Measurements from ENCODE around the gene STAT1.
"Not testable (repeated sequence)": the region's sequence is repeated elsewhere in the genome, so short reads cannot be mapped to it uniquely, and the experiment has no call there.

The STAT1 gene

DNA sequence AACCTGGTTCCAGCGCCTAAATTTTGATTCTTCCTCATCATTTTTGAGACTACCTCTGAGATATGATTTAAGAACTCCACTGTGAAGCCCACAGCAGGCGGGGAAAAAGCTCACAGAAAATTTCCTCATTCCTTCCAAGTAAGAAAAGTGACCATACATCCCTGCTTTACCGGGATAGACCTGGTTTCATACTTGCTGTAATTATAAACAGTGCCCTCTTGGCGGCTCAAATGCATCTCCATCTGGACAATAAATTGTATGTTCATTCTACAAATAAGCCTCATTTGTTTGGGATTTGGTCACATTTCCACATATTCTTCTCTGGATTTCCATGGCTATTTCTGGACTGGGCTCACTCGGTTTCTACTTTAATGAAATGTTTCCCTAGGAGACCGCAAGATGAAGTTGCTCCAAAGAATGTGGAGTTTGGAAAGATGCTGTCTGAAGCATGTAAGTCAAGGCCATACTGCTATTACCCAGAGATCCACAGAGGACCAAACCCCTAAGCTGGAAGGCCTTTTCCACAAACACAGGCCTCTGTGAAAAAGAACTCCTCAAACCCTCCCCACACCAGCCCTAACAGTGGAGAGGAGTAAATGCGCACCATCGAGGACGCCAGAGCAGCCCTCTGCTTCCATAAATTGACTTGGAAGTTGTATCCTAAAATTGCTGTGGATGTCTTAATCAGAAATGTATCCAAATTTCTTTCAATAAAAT is 13.9 kb downstream of the STAT1 start:
- no peaks in the 10 kb centered on the region for H3K27me3 ChIP-seq (ENCODE audit: control insufficient read depth in 5 of 5, insufficient read depth in 4 of 5, low read length in 5 of 5)
- peaks cover 0 to 7% (median 0%) of the 10 kb centered on the region in 5 donors for H3K4me1 ChIP-seq (ENCODE audit: control insufficient read depth in 5 of 5, insufficient read depth in 5 of 5, low read length in 5 of 5)
- no peak overlapping the region for H3K4me3 ChIP-seq (ENCODE audit: low read depth in 1 of 5, low read length in 5 of 5)
- H3K36me3 ChIP-seq (ENCODE audit: control insufficient read depth in 5 of 5, insufficient read depth in 5 of 5, low read length in 5 of 5) = peaks cover 62 to 97% (median 91%) of the 10 kb centered on the region in 5 donors
- H3K9ac ChIP-seq (ENCODE audit: low read length in 5 of 5) = no peak overlapping the region
- H3K27ac ChIP-seq (ENCODE audit: low read depth, low read length) = no peak overlapping the region
- H3K9me3 ChIP-seq (ENCODE audit: control insufficient read depth in 5 of 5, low read length in 5 of 5) = no peaks in the 10 kb centered on the region

DNA sequence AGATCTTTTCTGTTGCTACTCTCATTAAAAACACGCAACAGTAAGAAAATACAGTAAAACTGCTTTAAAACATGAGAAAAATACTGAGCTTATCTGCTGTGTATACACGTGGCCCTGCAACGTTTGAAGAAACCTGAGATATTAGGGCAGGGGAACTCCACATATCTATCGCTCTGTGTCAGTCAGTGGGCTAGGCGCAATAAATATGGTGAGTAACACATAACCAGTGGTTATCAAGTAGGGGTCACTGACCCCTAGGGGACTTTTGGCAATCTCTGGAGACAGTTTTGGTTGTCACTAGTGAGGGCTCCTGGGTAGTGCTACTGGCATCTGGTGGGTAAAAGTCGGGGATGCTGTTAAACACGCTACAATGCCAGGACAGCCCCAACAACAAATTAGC is 14.9 kb downstream of the STAT1 start:
- Histone ChIP-seq H3K36me3 (ENCODE audit: control insufficient read depth in 5 of 5, insufficient read depth in 5 of 5, low read length in 5 of 5) (peaks cover 54 to 95% (median 88%) of the 10 kb centered on the region in 5 donors), H3K4me3 (ENCODE audit: low read depth in 1 of 5, low read length in 5 of 5) (no peak overlapping the region), H3K4me1 (ENCODE audit: control insufficient read depth in 5 of 5, insufficient read depth in 5 of 5, low read length in 5 of 5) (peaks cover 0 to 7% (median 0%) of the 10 kb centered on the region in 5 donors), H3K9me3 (ENCODE audit: control insufficient read depth in 5 of 5, low read length in 5 of 5) (no peaks in the 10 kb centered on the region), H3K9ac (ENCODE audit: low read length in 5 of 5) (no peak overlapping the region), H3K27ac (ENCODE audit: low read depth, low read length) (no peak overlapping the region), H3K27me3 (ENCODE audit: control insufficient read depth in 5 of 5, insufficient read depth in 4 of 5, low read length in 5 of 5) (no peaks in the 10 kb centered on the region)

DNA sequence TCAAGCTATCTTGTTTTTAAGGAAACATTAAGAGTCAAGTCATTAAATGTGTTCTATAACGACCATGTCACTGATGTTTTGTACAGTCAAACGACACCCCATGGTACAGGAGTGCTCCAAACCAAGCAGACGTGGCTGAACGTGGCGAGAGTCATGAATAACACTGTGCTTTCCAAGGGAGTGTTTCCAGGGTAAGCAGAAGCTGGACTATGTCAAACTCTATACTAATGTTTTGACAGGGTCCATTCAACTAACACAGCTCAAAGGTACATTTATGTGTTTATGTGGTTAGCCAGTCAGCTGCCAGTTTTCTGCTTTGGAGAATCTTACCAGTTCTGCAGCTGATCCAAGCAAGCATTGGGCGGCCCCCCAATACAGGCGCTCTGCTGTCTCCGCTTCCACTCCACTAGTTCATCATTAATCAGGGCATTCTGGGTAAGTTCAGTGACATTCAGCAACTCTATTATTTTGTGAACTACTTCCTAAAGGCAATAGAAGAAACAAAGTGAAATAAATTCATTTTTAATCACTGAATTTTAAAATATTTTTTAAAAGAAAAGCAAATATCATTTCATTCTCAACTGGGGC is 16.4 kb downstream of the STAT1 start:
- peaks cover 53 to 95% (median 86%) of the 10 kb centered on the region in 5 donors for H3K36me3 ChIP-seq (ENCODE audit: control insufficient read depth in 5 of 5, insufficient read depth in 5 of 5, low read length in 5 of 5)
- no peaks in the 10 kb centered on the region for H3K9me3 ChIP-seq (ENCODE audit: control insufficient read depth in 5 of 5, low read length in 5 of 5)
- H3K27me3 ChIP-seq (ENCODE audit: control insufficient read depth in 5 of 5, insufficient read depth in 4 of 5, low read length in 5 of 5) = no peaks in the 10 kb centered on the region
- no peak overlapping the region for H3K9ac ChIP-seq (ENCODE audit: low read length in 5 of 5)
- peaks cover 0 to 7% (median 0%) of the 10 kb centered on the region in 5 donors for H3K4me1 ChIP-seq (ENCODE audit: control insufficient read depth in 5 of 5, insufficient read depth in 5 of 5, low read length in 5 of 5)
- H3K4me3 ChIP-seq (ENCODE audit: low read depth in 1 of 5, low read length in 5 of 5) = no peak overlapping the region
- no peak overlapping the region for H3K27ac ChIP-seq (ENCODE audit: low read depth, low read length)

DNA sequence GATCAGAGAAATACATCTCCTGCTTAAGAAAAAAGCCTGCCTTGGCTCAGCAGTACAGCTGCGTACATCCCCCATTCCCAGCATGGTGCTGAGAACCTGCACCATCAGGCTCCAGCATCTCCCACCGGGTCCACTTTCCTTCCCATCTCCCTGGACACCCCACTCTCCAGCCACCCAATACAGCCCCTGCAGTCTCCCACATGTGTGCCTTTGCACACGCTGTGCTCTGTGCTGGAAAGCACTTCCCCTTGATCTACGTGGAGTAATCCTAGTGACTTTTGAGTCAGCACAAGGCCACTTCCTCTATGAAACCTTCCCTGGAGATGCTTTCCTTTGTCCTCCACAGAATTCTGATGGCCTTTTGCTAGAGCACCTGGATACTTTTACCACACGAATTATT is 17.0 kb downstream of the STAT1 start:
- H3K4me1 ChIP-seq (ENCODE audit: control insufficient read depth in 5 of 5, insufficient read depth in 5 of 5, low read length in 5 of 5) = peaks cover 0 to 7% (median 0%) of the 10 kb centered on the region in 5 donors
- H3K9me3 ChIP-seq (ENCODE audit: control insufficient read depth in 5 of 5, low read length in 5 of 5) = no peaks in the 10 kb centered on the region
- no peak overlapping the region for H3K4me3 ChIP-seq (ENCODE audit: low read depth in 1 of 5, low read length in 5 of 5)
- no peaks in the 10 kb centered on the region for H3K27me3 ChIP-seq (ENCODE audit: control insufficient read depth in 5 of 5, insufficient read depth in 4 of 5, low read length in 5 of 5)
- H3K36me3 ChIP-seq (ENCODE audit: control insufficient read depth in 5 of 5, insufficient read depth in 5 of 5, low read length in 5 of 5) = peaks cover 48 to 94% (median 87%) of the 10 kb centered on the region in 5 donors
- H3K27ac ChIP-seq (ENCODE audit: low read depth, low read length) = no peak overlapping the region
- H3K9ac ChIP-seq (ENCODE audit: low read length in 5 of 5) = peak overlapping the region in 1 of 5 donors; percentile 11

DNA sequence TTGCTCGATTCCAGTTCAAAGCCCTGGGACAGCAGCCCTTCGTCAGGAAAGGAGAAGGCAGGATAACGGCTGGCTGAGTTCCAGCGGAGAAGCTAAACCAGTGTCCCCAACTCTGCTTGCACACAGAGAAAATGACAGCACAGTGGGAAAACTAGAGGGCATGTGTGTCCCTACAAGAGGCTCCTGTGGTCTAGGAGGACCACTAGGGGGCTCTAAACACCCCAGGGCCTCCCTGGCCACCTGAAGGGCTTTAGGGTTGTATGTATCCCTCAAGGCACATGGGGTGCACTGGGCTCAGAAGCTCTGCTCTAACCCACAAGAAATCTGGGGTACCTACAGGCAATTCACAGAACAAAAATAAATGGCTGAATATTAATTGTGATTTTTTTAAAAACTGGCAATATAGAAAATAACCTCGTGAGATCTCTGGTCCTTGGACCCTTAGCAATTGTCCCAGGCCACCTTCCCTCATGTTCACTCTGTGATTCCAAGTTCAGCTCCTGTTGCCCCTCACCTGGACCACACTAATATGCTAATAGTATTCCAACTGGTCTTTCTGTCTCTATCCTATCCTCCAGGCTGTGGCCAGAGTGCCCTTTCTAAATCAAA is 17.5 kb downstream of the STAT1 start:
- Histone ChIP-seq H3K27ac (ENCODE audit: low read depth, low read length) (no peak overlapping the region), H3K4me1 (ENCODE audit: control insufficient read depth in 5 of 5, insufficient read depth in 5 of 5, low read length in 5 of 5) (peaks cover 0 to 7% (median 0%) of the 10 kb centered on the region in 5 donors)

DNA sequence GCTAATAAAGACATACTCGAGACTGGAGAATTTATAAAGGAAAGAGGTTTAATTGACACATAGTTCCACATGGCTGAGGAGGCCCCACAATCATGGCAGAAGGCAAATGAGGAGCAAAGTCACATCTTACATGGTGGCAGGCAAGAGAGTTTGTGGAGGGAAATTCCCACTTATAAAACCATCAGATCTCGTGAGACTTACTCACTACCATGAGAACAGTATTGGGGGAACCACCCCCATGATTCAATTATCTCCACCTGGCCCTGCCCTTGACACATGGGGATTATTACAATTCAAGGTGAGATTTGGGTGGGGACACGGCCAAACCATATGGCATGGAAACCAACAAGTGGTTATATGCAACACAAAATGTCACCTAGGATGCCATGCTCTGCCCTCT is 18.7 kb downstream of the STAT1 start:
- H3K27ac ChIP-seq (ENCODE audit: low read depth, low read length); H3K4me1 ChIP-seq (ENCODE audit: control insufficient read depth in 5 of 5, insufficient read depth in 5 of 5, low read length in 5 of 5); H3K9me3 ChIP-seq (ENCODE audit: control insufficient read depth in 5 of 5, low read length in 5 of 5); H3K27me3 ChIP-seq (ENCODE audit: control insufficient read depth in 5 of 5, insufficient read depth in 4 of 5, low read length in 5 of 5); H3K9ac ChIP-seq (ENCODE audit: low read length in 5 of 5); H3K4me3 ChIP-seq (ENCODE audit: low read depth in 1 of 5, low read length in 5 of 5): not testable (repeated sequence)
- H3K36me3 ChIP-seq (ENCODE audit: control insufficient read depth in 5 of 5, insufficient read depth in 5 of 5, low read length in 5 of 5) = peaks cover 42 to 94% (median 85%) of the 10 kb centered on the region in 5 donors

More for the DNA sequence above, 17.5 kb downstream of the STAT1 start:
- Histone ChIP-seq H3K4me3 (ENCODE audit: low read depth in 1 of 5, low read length in 5 of 5) (no peak overlapping the region), H3K9me3 (ENCODE audit: control insufficient read depth in 5 of 5, low read length in 5 of 5) (no peaks in the 10 kb centered on the region), H3K27me3 (ENCODE audit: control insufficient read depth in 5 of 5, insufficient read depth in 4 of 5, low read length in 5 of 5) (no peaks in the 10 kb centered on the region), H3K36me3 (ENCODE audit: control insufficient read depth in 5 of 5, insufficient read depth in 5 of 5, low read length in 5 of 5) (peaks cover 45 to 94% (median 84%) of the 10 kb centered on the region in 5 donors), H3K9ac (ENCODE audit: low read length in 5 of 5) (no peak overlapping the region)

DNA sequence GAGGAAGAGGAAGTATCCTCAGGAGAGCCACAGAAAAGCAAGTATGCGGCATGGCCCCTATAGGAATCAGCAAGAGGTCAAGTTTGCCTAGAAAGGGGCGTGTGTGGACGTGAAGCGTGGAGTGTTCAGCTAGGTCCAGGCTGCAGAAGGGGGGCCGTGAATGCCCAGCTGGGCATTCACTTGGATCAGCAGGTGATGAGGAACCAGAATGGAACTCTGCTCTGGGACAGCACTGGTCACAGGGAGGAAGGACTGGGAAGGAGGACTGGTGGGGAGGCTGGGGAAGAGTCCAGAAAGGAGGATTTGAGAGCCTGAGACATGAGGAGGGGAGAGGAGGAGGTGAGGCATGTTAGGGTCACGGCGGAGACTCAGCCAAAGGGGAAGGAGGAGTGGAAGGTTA is 19.8 kb downstream of the STAT1 start:
- Histone ChIP-seq H3K36me3 (ENCODE audit: control insufficient read depth in 5 of 5, insufficient read depth in 5 of 5, low read length in 5 of 5) (peaks cover 38 to 94% (median 86%) of the 10 kb centered on the region in 5 donors), H3K27me3 (ENCODE audit: control insufficient read depth in 5 of 5, insufficient read depth in 4 of 5, low read length in 5 of 5) (no peaks in the 10 kb centered on the region), H3K27ac (ENCODE audit: low read depth, low read length) (no peak overlapping the region), H3K9me3 (ENCODE audit: control insufficient read depth in 5 of 5, low read length in 5 of 5) (no peaks in the 10 kb centered on the region), H3K4me1 (ENCODE audit: control insufficient read depth in 5 of 5, insufficient read depth in 5 of 5, low read length in 5 of 5) (peaks cover 0 to 7% (median 3%) of the 10 kb centered on the region in 5 donors), H3K9ac (ENCODE audit: low read length in 5 of 5) (no peak overlapping the region), H3K4me3 (ENCODE audit: low read depth in 1 of 5, low read length in 5 of 5) (no peak overlapping the region)

DNA sequence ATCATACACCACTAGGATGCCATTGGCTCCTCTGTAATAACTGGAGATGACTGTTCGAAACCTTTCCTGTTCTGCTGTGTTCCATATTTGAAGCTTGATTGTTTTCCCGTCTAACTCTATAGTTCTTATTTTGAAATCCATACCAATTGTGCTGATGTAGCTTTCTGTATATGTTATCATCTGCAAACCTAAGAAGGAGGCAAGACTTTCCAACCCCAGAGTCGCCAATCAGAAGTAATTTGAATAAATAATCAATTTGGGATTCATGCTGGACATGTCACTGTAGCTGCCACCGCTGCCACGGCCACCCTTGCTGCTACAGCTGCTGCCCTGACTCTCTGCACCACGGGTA is 20.7 kb downstream of the STAT1 start:
- Histone ChIP-seq H3K4me1 (ENCODE audit: control insufficient read depth in 5 of 5, insufficient read depth in 5 of 5, low read length in 5 of 5) (peaks cover 0 to 7% (median 3%) of the 10 kb centered on the region in 5 donors), H3K4me3 (ENCODE audit: low read depth in 1 of 5, low read length in 5 of 5) (no peak overlapping the region), H3K9ac (ENCODE audit: low read length in 5 of 5) (no peak overlapping the region), H3K9me3 (ENCODE audit: control insufficient read depth in 5 of 5, low read length in 5 of 5) (no peaks in the 10 kb centered on the region), H3K36me3 (ENCODE audit: control insufficient read depth in 5 of 5, insufficient read depth in 5 of 5, low read length in 5 of 5) (peaks cover 32 to 98% (median 87%) of the 10 kb centered on the region in 5 donors), H3K27me3 (ENCODE audit: control insufficient read depth in 5 of 5, insufficient read depth in 4 of 5, low read length in 5 of 5) (no peaks in the 10 kb centered on the region), H3K27ac (ENCODE audit: low read depth, low read length) (no peak overlapping the region)

DNA sequence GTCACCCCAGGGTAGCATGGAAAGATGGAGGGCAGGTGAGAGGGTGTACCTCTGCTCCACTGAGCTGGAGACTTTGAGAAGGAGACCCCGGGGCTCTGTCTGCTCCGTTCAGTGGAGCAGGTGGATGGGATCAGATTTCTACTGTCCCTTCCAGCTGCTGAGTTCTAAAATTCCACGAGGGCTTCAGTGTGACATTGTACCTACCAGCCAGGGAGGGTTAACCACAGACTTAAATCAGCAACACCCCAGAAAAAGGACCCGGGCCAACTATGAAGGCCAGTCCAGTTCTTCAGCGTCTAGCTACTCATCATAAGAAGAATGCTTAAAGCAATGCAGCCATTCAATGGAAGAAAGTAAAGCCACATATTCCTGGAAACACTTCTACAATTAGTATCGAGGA is 23.8 kb downstream of the STAT1 start:
- H3K9me3 ChIP-seq (ENCODE audit: control insufficient read depth in 5 of 5, low read length in 5 of 5) = no peaks in the 10 kb centered on the region
- H3K4me3 ChIP-seq (ENCODE audit: low read depth in 1 of 5, low read length in 5 of 5) = no peak overlapping the region
- H3K27me3 ChIP-seq (ENCODE audit: control insufficient read depth in 5 of 5, insufficient read depth in 4 of 5, low read length in 5 of 5) = no peaks in the 10 kb centered on the region
- H3K9ac ChIP-seq (ENCODE audit: low read length in 5 of 5) = no peak overlapping the region
- no peak overlapping the region for H3K27ac ChIP-seq (ENCODE audit: low read depth, low read length)
- peaks cover 37 to 98% (median 89%) of the 10 kb centered on the region in 5 donors for H3K36me3 ChIP-seq (ENCODE audit: control insufficient read depth in 5 of 5, insufficient read depth in 5 of 5, low read length in 5 of 5)
- H3K4me1 ChIP-seq (ENCODE audit: control insufficient read depth in 5 of 5, insufficient read depth in 5 of 5, low read length in 5 of 5) = peaks cover 0 to 4% (median 0%) of the 10 kb centered on the region in 5 donors

DNA sequence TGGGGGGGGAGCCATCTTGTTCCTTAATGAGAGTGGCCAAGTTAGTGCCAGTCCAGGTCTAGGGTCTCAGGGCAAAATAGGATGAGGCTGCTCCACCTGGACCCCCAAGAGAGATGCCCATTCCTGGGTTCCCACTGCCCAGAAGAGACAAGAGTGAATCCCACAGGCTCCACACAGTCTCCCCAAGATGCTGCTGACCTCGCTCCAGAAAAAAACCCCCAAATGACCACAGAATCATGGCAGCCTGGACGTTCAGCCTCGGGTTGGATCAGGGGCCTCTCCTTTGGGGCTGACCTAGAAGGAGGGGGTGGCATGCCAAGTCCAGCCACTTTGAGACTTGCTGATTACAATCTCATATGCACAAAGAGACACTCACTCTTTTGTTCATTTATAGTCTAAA is 25.1 kb downstream of the STAT1 start:
- H3K27ac ChIP-seq (ENCODE audit: low read depth, low read length) = no peak overlapping the region
- H3K27me3 ChIP-seq (ENCODE audit: control insufficient read depth in 5 of 5, insufficient read depth in 4 of 5, low read length in 5 of 5) = no peaks in the 10 kb centered on the region
- H3K9me3 ChIP-seq (ENCODE audit: control insufficient read depth in 5 of 5, low read length in 5 of 5) = no peaks in the 10 kb centered on the region
- H3K9ac ChIP-seq (ENCODE audit: low read length in 5 of 5) = peak overlapping the region in 1 of 5 donors; percentile 19
- H3K36me3 ChIP-seq (ENCODE audit: control insufficient read depth in 5 of 5, insufficient read depth in 5 of 5, low read length in 5 of 5) = peaks cover 37 to 99% (median 91%) of the 10 kb centered on the region in 5 donors
- no peak overlapping the region for H3K4me3 ChIP-seq (ENCODE audit: low read depth in 1 of 5, low read length in 5 of 5)
- peaks cover 0 to 4% (median 0%) of the 10 kb centered on the region in 5 donors for H3K4me1 ChIP-seq (ENCODE audit: control insufficient read depth in 5 of 5, insufficient read depth in 5 of 5, low read length in 5 of 5)
